Fibroblast of the conjunctiva (primary cell): Measurements from ENCODE around the gene FIZ1.
"Not testable (repeated sequence)": the region's sequence is repeated elsewhere in the genome, so short reads cannot be mapped to it uniquely, and the experiment has no call there.

Experiments used
- DNase-seq: peaks from one replicate; pipeline ENCODE4 v3.0.0-alpha.2; 2010; ENCODE audit warnings: low read depth

FIZ1 gene

DNA sequence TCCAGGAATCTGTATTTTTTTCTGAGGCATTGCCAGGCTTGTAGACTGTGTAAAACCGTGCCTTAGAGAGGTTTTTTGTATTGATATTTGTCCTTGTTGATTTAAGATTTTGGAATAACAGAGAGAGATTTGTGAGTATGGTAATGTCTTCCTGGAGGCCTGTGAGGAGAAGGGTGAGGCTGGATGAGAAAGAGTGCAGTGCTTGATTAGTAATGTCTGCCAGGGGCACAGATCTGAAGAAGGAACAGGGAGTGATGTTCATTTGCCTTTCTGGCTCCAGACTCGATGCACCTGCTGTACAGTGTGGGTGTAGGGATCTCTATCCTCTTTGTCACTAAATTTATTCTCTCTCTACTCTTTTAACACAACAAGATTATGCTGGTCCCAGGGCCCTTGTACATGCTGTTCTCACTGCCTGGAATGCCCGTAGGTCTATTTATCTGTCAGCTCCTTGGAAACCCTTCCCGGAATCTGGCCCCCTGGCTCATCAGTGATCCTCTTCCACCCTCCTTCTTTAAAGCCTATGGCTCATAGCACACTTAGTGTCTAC is 4.2 kb downstream of the FIZ1 start:
- no peak for DNase-seq

GRCh38 chr19:55593096-55593772 is 6.1 kb downstream of the FIZ1 start:
- DNase-seq, result no peak

- no peak for DNase-seq
Observed at GRCh38 chr19:55592391-55593090, 6.8 kb downstream of the FIZ1 start.

GRCh38 chr19:55591555-55591954 is 7.8 kb downstream of the FIZ1 start:
- no peak for DNase-seq

DNA sequence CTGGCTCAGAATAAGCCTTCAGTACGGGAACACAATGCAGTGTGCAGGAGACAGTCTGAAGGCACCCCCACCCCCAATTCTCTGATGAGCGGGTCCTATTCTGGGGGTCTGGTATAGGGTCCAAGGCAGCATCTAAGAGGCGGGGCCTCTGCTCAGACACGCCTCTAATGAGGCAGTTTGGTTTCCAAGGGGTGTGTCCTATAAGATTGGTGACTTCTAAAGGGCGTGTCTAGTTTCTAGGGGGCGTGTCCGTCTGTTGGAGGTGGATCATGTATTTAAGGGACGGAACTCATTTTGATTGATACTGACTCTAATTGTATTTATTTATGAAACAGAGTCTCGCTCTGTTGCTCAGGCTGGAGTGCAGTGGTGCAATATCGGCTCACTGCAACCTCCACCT is 8.7 kb downstream of the FIZ1 start:
- no peak for DNase-seq

DNA sequence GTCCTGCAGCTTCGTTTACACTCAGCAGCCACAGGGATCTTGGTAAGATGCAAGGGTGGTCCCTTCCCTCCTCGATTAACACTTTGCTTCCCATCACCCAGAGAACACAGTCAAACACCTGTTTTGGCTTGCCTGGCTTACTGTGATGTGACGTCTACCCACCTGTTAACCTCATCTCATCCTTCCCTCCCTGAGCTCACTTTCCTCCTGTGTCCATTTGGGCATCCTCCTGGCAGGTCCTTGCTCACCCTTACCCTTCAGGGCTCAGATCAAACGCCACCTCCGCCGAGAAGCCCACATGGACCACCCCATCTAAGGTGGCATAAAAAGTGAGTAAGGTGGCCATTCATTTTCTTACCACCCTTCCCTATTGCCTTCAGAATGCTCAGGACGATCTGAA is 9.2 kb downstream of the FIZ1 start:
- no peak for DNase-seq

- no peak for DNase-seq
Observed at GRCh38 chr19:55588738-55589137, 10.6 kb downstream of the FIZ1 start.

GRCh38 chr19:55586976-55587668 is 12.2 kb downstream of the FIZ1 start:
- peak; percentile 82 for DNase-seq

DNA sequence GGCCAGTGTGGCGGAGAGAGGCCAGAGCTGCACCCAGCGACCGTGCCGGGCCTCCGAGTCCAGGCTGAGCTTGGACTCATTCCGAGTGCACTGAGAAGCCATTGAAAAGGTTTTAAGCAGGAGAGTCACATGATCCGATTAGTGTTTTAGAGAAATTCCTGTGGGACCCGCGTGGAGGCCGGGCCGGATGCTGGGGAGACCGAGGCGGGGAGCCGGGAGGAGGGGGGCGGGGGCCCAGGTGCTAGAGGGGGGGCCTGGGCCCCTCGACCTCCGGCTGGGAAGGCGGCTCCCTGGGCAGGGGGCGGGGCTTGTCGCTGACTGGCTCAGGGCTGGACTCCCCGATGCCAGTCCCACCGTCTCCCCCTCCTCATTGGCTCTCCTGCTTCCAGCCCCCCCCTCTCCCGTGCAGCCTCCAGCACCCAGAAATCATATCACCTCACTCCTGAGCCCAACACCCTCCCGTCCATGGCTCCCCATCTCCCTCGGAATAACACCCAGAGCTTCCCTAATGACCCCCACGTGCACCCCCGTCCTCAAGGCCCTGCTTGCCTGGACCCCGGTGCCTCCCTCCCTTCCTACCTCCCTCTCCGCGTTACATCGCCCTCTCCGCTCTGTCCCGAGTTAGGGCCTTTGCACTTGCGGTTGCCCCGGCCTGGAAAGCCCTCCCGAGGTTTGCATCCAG is 13.5 kb downstream of the FIZ1 start:
- DNase-seq, result peak; percentile 53

GRCh38 chr19:55584871-55585270 is 14.4 kb downstream of the FIZ1 start:
- no peak for DNase-seq

GRCh38 chr19:55583897-55584296 is 15.4 kb downstream of the FIZ1 start:
- not testable (repeated sequence) for DNase-seq

DNA sequence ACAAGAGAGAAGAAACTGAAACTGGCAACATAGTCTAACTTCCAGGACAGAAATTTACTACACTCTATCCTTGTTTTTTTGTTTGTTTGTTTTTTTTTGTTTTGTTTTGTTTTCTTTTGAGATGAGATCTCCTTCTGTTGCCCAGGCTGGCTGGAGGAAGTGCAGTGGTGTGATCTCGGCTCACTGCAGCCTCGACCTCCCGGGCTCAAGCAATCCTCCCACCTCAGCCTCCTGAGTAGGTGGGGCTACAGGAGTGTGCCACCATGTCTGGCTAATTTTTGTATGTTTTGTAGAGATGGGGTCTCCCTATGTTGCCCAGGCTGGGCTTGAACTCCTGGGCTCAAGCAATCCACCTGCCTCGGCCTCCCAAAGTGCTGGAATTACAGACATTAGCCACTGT is 17.0 kb downstream of the FIZ1 start:
- not testable (repeated sequence) for DNase-seq

DNA sequence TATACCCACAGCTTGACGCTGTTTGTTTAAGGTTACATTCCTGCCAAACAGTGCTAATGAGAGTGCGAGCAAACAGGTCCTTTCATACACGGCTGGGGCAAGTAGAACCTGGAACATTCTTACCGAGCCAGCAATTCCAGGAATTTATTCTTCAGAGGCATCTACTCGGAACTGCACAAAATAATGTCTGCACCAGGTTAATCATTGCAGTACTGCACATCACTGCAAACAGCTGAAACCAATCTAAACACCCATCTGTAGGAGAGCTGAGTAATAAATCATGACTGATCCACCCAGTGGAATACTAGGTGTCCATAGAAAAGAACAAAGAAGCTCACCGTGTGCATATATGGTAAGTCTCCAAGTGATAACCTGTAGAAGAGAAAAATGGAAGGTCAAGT is 17.5 kb downstream of the FIZ1 start:
- no peak for DNase-seq

DNA sequence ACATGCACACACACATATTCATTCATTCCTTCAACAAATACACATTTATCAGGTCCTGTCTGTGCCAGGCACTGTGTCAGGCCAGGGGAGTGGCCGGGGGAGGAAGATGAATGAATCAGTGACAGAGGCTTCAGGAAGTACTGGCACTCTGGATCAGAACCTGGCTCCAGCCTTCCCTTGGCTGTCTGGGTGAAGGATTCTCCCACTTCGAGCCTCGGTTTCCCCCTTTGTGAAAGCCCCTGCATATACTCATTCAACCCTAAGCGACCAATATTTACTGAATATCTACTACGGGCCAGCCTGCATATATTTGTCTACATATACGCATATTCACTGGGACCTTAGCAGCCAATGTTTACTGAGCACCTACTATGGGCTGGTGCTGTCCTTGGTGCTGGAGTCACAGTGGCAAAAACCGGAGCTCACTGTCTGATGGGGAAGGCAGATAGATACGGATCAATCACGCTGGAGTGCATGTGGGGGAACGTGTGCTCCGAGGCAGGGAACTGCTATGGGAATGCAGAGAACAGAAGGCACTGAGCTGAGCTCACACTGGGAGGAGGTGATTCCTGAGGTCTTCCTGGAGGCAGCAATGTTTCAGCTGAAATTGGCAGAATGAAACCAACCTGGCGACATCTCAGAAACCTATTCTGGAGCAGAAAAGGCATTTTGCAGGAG is 18.0 kb downstream of the FIZ1 start:
- no peak for DNase-seq

- DNase-seq, result peak; percentile 73
Observed at GRCh38 chr19:55580628-55581144, 18.6 kb downstream of the FIZ1 start, which contains the start of gene ZNF579. TSS of gene ZNF579 (minus strand) at chr19:55580848. CDS start at chr19:55579639, 1,209 bp downstream.

DNA sequence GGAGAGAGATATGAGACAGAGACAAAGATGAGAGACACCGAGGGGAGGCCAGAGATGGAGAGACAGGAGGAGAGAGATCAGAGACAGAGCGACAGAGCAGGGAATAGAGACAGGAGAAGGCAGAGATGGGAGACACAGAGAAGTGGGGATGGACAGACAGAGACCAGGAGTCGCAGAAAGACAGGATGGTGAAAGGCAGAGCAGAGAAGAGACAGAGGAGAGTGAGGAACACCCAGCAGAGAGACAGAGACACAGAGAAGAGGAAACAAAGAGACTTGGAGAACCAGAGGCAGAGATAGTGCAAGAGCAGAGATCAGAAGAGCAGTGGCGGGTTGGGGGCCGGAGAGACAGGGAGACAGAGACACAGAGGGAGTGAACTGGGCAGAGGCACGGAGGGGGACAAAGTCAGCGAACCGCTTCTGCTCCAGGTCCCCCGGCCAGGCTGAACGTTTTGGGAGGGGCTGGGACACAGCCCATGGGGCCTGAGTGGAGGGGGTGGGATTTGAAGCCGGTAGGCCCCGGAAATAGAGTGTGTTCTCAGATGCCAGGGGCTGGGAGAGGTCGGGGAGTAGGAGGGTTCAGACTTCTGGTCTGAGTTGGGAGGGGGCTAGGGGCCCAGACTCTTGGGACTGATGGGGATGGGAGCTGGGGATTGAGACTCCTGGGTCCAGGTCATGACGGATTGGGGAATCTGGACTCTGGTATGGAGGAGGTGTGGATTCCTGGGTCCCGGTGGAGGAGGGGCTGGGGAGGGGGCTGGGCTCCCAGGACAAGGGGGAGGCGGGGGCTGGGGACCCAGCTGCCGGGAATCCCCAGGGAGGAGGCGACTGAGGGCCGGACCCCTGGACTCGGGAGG is 19.3 kb downstream of the FIZ1 start:
- no peak for DNase-seq

GRCh38 chr19:55578761-55579747 is 20.3 kb downstream of the FIZ1 start:
- no peak for DNase-seq

GRCh38 chr19:55578031-55578760 is 21.1 kb downstream of the FIZ1 start:
- DNase-seq, result no peak
